H1 (cell line): ENCODE results near the gene LTBP1. TPM values are rescaled to one million over a fixed set of nuclear protein-coding genes. Genes with fewer than 3 reads are reported as not detected.

Experiments
- CTCF ChIA-PET: fragments of 300-600 bp; sonication (Branson Sonifier 250); formaldehyde crosslinking; loops from one replicate; lab custom pipeline; 2021; ENCODE audit not compliant: partially characterized antibody; lab: Charles Lee
- POLR2A ChIA-PET: fragments of 300-600 bp; sonication (Branson Sonifier 250); formaldehyde crosslinking; loops from one replicate; lab custom pipeline; 2021; ENCODE audit warnings: inconsistent platforms; ENCODE audit not compliant: partially characterized antibody; lab: Charles Lee
- DNase-seq, 2 experiments: peaks; one replicate each; pipeline versions ENCODE4 v3.0.0 to v3.0.0-alpha.2; 2010 to 2022; ENCODE audit warnings: low spot score in 2 of 2, low read depth in 1 of 2, mixed read lengths in 1 of 2
- FAIRE-seq: peaks from 2 replicates; lab custom pipeline; 2011; peaks lifted over from hg19 to GRCh38; lab: Jason Lieb, UNC
- H2AFZ ChIP-seq: 2 replicates; pipeline ENCODE4 v1.8.1; 2012; ENCODE audit warnings: low read length, inconsistent platforms
- H2AK5ac ChIP-seq: 2 replicates; pipeline ENCODE4 v1.6.1; 2013; ENCODE audit warnings: low read depth, low read length
- H2BK120ac ChIP-seq: replicated peaks from 2 replicates; pipeline ENCODE3; 2013; ENCODE audit warnings: low read depth, low read length, inconsistent platforms
- H2BK12ac ChIP-seq: 2 replicates; pipeline ENCODE4 v1.6.1; 2013; ENCODE audit warnings: low read depth, low read length
- H2BK15ac ChIP-seq: 2 replicates; pipeline ENCODE4 v1.6.1; 2013; ENCODE audit warnings: low read length
- H2BK20ac ChIP-seq: 2 replicates; pipeline ENCODE4 v1.6.1; 2013; ENCODE audit warnings: low read length
- H2BK5ac ChIP-seq: 2 replicates; pipeline ENCODE4 v1.6.1; 2013; ENCODE audit warnings: low read depth, low read length
- H3K14ac ChIP-seq: 2 replicates; pipeline ENCODE4 v1.6.1; 2013; ENCODE audit warnings: inconsistent platforms; ENCODE audit not compliant: insufficient read length
- H3K18ac ChIP-seq: 2 replicates; pipeline ENCODE4 v1.6.1; 2013; ENCODE audit warnings: low read length; ENCODE audit errors: extremely low read depth
- H3K23ac ChIP-seq: 2 replicates; pipeline ENCODE4 v1.6.1; 2013; ENCODE audit warnings: inconsistent platforms; ENCODE audit not compliant: insufficient read length
- H3K23me2 ChIP-seq: 2 replicates; pipeline ENCODE4 v1.6.1; 2013; ENCODE audit warnings: low read depth, low read length
- H3K27ac ChIP-seq: 2 replicates; pipeline ENCODE4 v1.6.1; 2011; ENCODE audit warnings: low read depth, low read length, inconsistent platforms
- H3K27me3 ChIP-seq, 4 experiments: replicated peaks in 1 of 4; 1 replicate in 1 of 4; 2 replicates in 3 of 4; pipeline versions ENCODE4 v1.6.1 to v1.8.1; 2011 to 2013; ENCODE audit warnings: low read length in 3 of 4, mild to moderate bottlenecking in 3 of 4, inconsistent platforms in 2 of 4, mixed read lengths in 2 of 4, moderate library complexity in 1 of 4; ENCODE audit not compliant: control insufficient read depth in 3 of 4, insufficient read depth in 3 of 4; ENCODE audit errors: extremely low read depth in 1 of 4
- H3K36me3 ChIP-seq, 4 experiments: 2 replicates each; pipeline versions ENCODE4 v1.6.1 to v1.8.1; 2011 to 2013; ENCODE audit warnings: mild to moderate bottlenecking in 4 of 4, low read length in 3 of 4, moderate library complexity in 2 of 4, control low read depth in 1 of 4, inconsistent platforms in 1 of 4; ENCODE audit not compliant: insufficient read depth in 4 of 4, control insufficient read depth in 2 of 4
- H3K4ac ChIP-seq: replicated peaks from 2 replicates; pipeline ENCODE3; 2013; ENCODE audit warnings: low read length, low read depth, mixed read lengths, inconsistent platforms; ENCODE audit not compliant: insufficient read length
- H3K4me1 ChIP-seq, 4 experiments: replicated peaks in 1 of 4; 1 replicate in 1 of 4; 2 replicates in 3 of 4; pipeline versions ENCODE4 v1.6.1 to v1.8.1; 2011 to 2013; ENCODE audit warnings: low read length in 3 of 4, inconsistent platforms in 2 of 4, mixed read lengths in 1 of 4; ENCODE audit not compliant: insufficient read depth in 4 of 4, control insufficient read depth in 3 of 4
- H3K4me2 ChIP-seq, 2 experiments: 2 replicates each; pipeline versions ENCODE4 v1.6.1 to v1.8.1; 2011 to 2013; ENCODE audit warnings: low read depth in 2 of 2, low read length in 2 of 2, control low read depth in 1 of 2, inconsistent platforms in 1 of 2, mild to moderate bottlenecking in 1 of 2; ENCODE audit not compliant: insufficient read depth in 1 of 2
- H3K4me3 ChIP-seq, 4 experiments: fragments of 200-600, 300-600 bp in 1 of 4; sonication (generic), shearing (Covaris generic), sonication (Bioruptor Twin) in 1 of 4; 2 replicates each; pipeline versions ENCODE4 v1.5.1 to v1.8.1; 2011 to 2016; ENCODE audit warnings: low read length in 4 of 4, low read depth in 3 of 4, control low read depth in 2 of 4, inconsistent platforms in 2 of 4, mild to moderate bottlenecking in 2 of 4, mixed read lengths in 1 of 4, moderate library complexity in 1 of 4; ENCODE audit not compliant: insufficient read depth in 2 of 4; ENCODE audit errors: extremely low read depth in 1 of 4
- H3K56ac ChIP-seq: replicated peaks from 2 replicates; pipeline ENCODE3; 2013; ENCODE audit warnings: low read depth, mild to moderate bottlenecking, mixed read lengths, low read length, inconsistent platforms; ENCODE audit not compliant: insufficient read length
- H3K79me1 ChIP-seq: 2 replicates; pipeline ENCODE4 v1.6.1; 2013; ENCODE audit warnings: low read depth, low read length, control low read depth
- H3K79me2 ChIP-seq, 2 experiments: 2 replicates each; pipeline versions ENCODE4 v1.6.1 to v1.8.1; 2012 to 2013; ENCODE audit warnings: low read length in 2 of 2, mild to moderate bottlenecking in 2 of 2, inconsistent platforms in 1 of 2; ENCODE audit not compliant: insufficient read depth in 2 of 2, control insufficient read depth in 1 of 2
- H3K9ac ChIP-seq, 4 experiments: replicated peaks in 1 of 4; 1 replicate in 1 of 4; 2 replicates in 3 of 4; pipeline versions ENCODE4 v1.6.1 to v1.8.1; 2011 to 2013; ENCODE audit warnings: low read depth in 3 of 4, low read length in 3 of 4, control low read depth in 2 of 4, mild to moderate bottlenecking in 2 of 4, moderate library complexity in 2 of 4, inconsistent platforms in 1 of 4; ENCODE audit errors: extremely low read depth in 1 of 4
- H3K9me3 ChIP-seq, 2 experiments: 2 replicates each; pipeline versions ENCODE4 v1.6.1 to v1.8.1; 2012 to 2013; ENCODE audit warnings: mild to moderate bottlenecking in 2 of 2, moderate library complexity in 2 of 2, control low read depth in 1 of 2, inconsistent platforms in 1 of 2, low read depth in 1 of 2, low read length in 1 of 2, mixed read lengths in 1 of 2; ENCODE audit not compliant: insufficient read depth in 2 of 2
- H4K20me1 ChIP-seq, 2 experiments: replicated peaks in 1 of 2; 2 replicates each; pipeline versions ENCODE3 to v1.8.1; 2011 to 2013; ENCODE audit warnings: inconsistent platforms in 2 of 2, low read length in 2 of 2, mild to moderate bottlenecking in 1 of 2; ENCODE audit not compliant: insufficient read depth in 2 of 2, control insufficient read depth in 1 of 2
- H4K5ac ChIP-seq: 2 replicates; pipeline ENCODE4 v1.6.1; 2013; ENCODE audit warnings: low read length, low read depth, mixed read lengths, inconsistent platforms; ENCODE audit not compliant: insufficient read length
- H4K8ac ChIP-seq: 2 replicates; pipeline ENCODE4 v1.8.0; 2013; ENCODE audit warnings: mild to moderate bottlenecking, moderate library complexity, low read length, inconsistent platforms; ENCODE audit not compliant: insufficient read depth; ENCODE audit errors: extremely low read depth
- H4K91ac ChIP-seq: replicated peaks from 2 replicates; pipeline ENCODE3; 2013; ENCODE audit warnings: low read length, mixed read lengths, inconsistent platforms; ENCODE audit not compliant: insufficient read length
- BCL11A ChIP-seq, 2 experiments: IDR thresholded peaks; one replicate each; pipeline ENCODE4 v1.6.1; 2011; ENCODE audit warnings: low read depth in 2 of 2, low read length in 2 of 2, mild to moderate bottlenecking in 2 of 2
- EGR1 ChIP-seq: IDR thresholded peaks from 2 replicates; pipeline ENCODE4 v1.6.1; 2011; ENCODE audit warnings: low read depth, low read length, borderline replicate concordance
- YY1 ChIP-seq: IDR thresholded peaks from 2 replicates; pipeline ENCODE4 v1.6.1; 2011; ENCODE audit warnings: low read depth, mild to moderate bottlenecking, low read length
- whole genome bisulfite sequencing, 2 experiments: shearing (Covaris generic) in 1 of 2; methylation state at CpG; one replicate each; pipeline versions ENCODE4 v1.1.6 to v1.1.7; 2013 to 2015; ENCODE audit warnings: low lambda C conversion rate in 2 of 2, mixed read lengths in 2 of 2, inconsistent platforms in 1 of 2, low coverage in 1 of 2, missing lambda C conversion rate in 1 of 2; ENCODE audit not compliant: insufficient replicate concordance in 2 of 2, insufficient coverage in 1 of 2, insufficient read length in 1 of 2; ENCODE audit errors: extremely low coverage in 1 of 2, missing lambda C conversion rate in 1 of 2; 5-methylcytosine and 5-hydroxymethylcytosine counted together
- polyA plus RNA-seq, 7 experiments: library from polyadenylated mRNA; depleted of rRNA in 3 of 7; stranded (reverse) in 5 of 7; unstranded in 2 of 7; fragments of >200 nt in 5 of 7; fragments of 200-250 nt in 2 of 7; gene quantifications; 1 replicate in 5 of 7; 2 replicates in 1 of 7; 4 replicates in 1 of 7; pipeline versions ENCODE4 v1.2.1 to v1.2.3, GENCODE V29; 2011 to 2013; ENCODE audit warnings: missing spikeins in 2 of 7, mixed read lengths in 2 of 7
- total RNA-seq: library from RNA; stranded (reverse); fragmentation: NEBNext Ultra II Directional; extraction: Animal tissue kit (Norgen Biotek cat#: 25700); gene quantifications from 2 replicates; pipeline ENCODE4 v1.2.1, GENCODE V29; 2021

The LTBP1 gene
- total and polyA plus RNA-seq, 2 of the 8 experiments (the other 6 are each of a cell fraction or from before 2014, with no cell fraction given) = 15.4 to 24.7 TPM

- no peak overlapping the region for H2BK5ac ChIP-seq
- no peak overlapping the region for H3K4ac ChIP-seq
- no peaks in the 10 kb centered on the region for H4K20me1 ChIP-seq
- H2BK12ac ChIP-seq = no peak overlapping the region
- CTCF ChIA-PET = no interaction called here
- no peak overlapping the region for H4K5ac ChIP-seq
- POLR2A ChIA-PET = no interaction called here
- H3K9me3 ChIP-seq = no peaks in the 10 kb centered on the region
- H2AK5ac ChIP-seq = no peak overlapping the region
- DNase-seq (no peak), FAIRE-seq (no peak)
- no peak overlapping the region for H3K4me2 ChIP-seq
- H3K18ac ChIP-seq = no peak overlapping the region
- no peaks in the 10 kb centered on the region for H3K79me2 ChIP-seq
- H2BK20ac ChIP-seq = no peak overlapping the region
- H3K79me1 ChIP-seq = no peaks in the 10 kb centered on the region
- H3K23ac ChIP-seq = no peak overlapping the region
- no peak overlapping the region for H4K8ac ChIP-seq
- H2BK15ac ChIP-seq = no peak overlapping the region
- H3K23me2 ChIP-seq = no peaks in the 10 kb centered on the region
- no peak for TF ChIP-seq EGR1
- no peak for TF ChIP-seq YY1
- no peak for TF ChIP-seq BCL11A (IDR thresholded peaks at IDR 0.05; ENCODE audit: low read depth in 2 of 2, low read length in 2 of 2)
- no peak overlapping the region for H3K9ac ChIP-seq
- peaks cover 0 to 3% (median 0%) of the 10 kb centered on the region in 4 experiments; a peak in 1 of 7 replicates for H3K4me1 ChIP-seq
- no peak overlapping the region for H2BK120ac ChIP-seq
- H4K91ac ChIP-seq = no peak overlapping the region
- no peak overlapping the region for H2AFZ ChIP-seq
- H3K27ac ChIP-seq = no peak overlapping the region
- H3K4me3 ChIP-seq = no peak overlapping the region
- no peak overlapping the region for H3K14ac ChIP-seq
- no peaks in the 10 kb centered on the region for H3K27me3 ChIP-seq
- 92% methylated on average over 1 of the region's 1 CpG; no CpG with 5 or more reads in 1 of the 2 experiments for WGBS, 2 experiments
- no peaks in the 10 kb centered on the region; a peak in 1 of 8 replicates for H3K36me3 ChIP-seq
- H3K56ac ChIP-seq = no peak overlapping the region
These were observed 13.5 kb downstream of the LTBP1 start for GRCh38 chr2:32960238-32960637.
